Suprapubic skin (tissue), 4 donors: ENCODE measurements around the gene C2orf66. TPM values are rescaled to one million over a fixed set of nuclear protein-coding genes. Genes with fewer than 3 reads are reported as not detected.

ENCODE experiments used
- DNase-seq, 2 donors: peaks; one replicate each; pipeline ENCODE4 v3.0.0-alpha.2; 2019; ENCODE audit warnings: low spot score in 2 of 2
- H3K27ac ChIP-seq: fragments of 200-600 bp; sonication (generic); one replicate; pipeline ENCODE4 v1.5.1; 2019
- H3K27me3 ChIP-seq: fragments of 200-600 bp; sonication (generic); one replicate; pipeline ENCODE4 v1.5.1; 2019
- H3K36me3 ChIP-seq: fragments of 200-600 bp; sonication (generic); one replicate; pipeline ENCODE4 v1.5.1; 2019
- H3K4me1 ChIP-seq: fragments of 200-600 bp; sonication (generic); one replicate; pipeline ENCODE4 v1.5.1; 2019
- H3K4me3 ChIP-seq: fragments of 200-600 bp; sonication (generic); one replicate; pipeline ENCODE4 v1.5.1; 2019; ENCODE audit warnings: mild to moderate bottlenecking
- H3K9me3 ChIP-seq: fragments of 200-600 bp; sonication (generic); one replicate; pipeline ENCODE4 v1.5.1; 2019
- EP300 ChIP-seq: sonication (generic); formaldehyde crosslinking; IDR thresholded peaks from one replicate; pipeline ENCODE4 v1.6.1; 2017; ENCODE audit warnings: antibody characterized with exemption
- POLR2A ChIP-seq, 2 donors: fragments of 450-650 bp; IDR thresholded peaks; one replicate each; pipeline ENCODE4 v1.6.1; 2017; ENCODE audit warnings: antibody characterized with exemption in 2 of 2, mild to moderate bottlenecking in 2 of 2, moderate library complexity in 2 of 2
- POLR2AphosphoS5 ChIP-seq, 3 donors: sonication (generic); formaldehyde crosslinking; IDR thresholded peaks; one replicate each; pipeline ENCODE4 v1.6.1; 2017; ENCODE audit warnings: antibody characterized with exemption in 3 of 3
- WGBS: methylation state at CpG from one replicate; pipeline ENCODE4 v1.1.5; 2018; 5-methylcytosine and 5-hydroxymethylcytosine counted together
- total RNA-seq, 4 donors: library from RNA; depleted of rRNA; stranded (reverse); fragments of >200 nt; gene quantifications; one replicate each; pipeline ENCODE4 v1.1.0, GENCODE V29; 2016
- TF ChIP-seq, protein P1 (sequence below), 2 donors: fragments of 200-600 bp in 1 of 2; fragments of 450-650 bp in 1 of 2; sonication (generic) in 1 of 2; IDR thresholded peaks; one replicate each; pipeline ENCODE4 v1.5.1; 2016 to 2019; ENCODE audit warnings: antibody characterized with exemption in 2 of 2, mild to moderate bottlenecking in 1 of 2, moderate library complexity in 1 of 2

Gene C2orf66
- total RNA-seq, 4 donors from 2014 or later: not detected

DNA sequence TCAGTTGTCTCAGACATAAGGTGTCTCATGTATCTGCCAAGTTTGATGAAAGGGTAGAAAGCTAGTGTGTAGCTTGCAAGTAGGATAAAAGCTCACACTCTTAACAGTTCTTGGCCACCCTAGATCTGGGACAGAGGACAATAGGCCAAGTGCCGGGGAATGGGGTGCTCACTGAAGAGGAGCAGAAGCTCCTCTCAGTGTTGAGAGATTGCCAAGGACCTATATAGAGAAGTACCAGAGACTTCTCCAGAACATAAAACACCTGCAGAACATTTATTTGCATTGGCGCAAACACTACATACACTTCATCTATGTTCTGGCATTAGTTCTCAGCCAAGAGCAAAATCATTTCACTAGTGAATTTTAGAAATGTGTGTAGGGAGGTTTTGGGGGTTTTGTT lies 6.8 kb downstream of the C2orf66 start:
- WGBS: 54% methylated on average over 2 of the region's 2 CpGs

DNA sequence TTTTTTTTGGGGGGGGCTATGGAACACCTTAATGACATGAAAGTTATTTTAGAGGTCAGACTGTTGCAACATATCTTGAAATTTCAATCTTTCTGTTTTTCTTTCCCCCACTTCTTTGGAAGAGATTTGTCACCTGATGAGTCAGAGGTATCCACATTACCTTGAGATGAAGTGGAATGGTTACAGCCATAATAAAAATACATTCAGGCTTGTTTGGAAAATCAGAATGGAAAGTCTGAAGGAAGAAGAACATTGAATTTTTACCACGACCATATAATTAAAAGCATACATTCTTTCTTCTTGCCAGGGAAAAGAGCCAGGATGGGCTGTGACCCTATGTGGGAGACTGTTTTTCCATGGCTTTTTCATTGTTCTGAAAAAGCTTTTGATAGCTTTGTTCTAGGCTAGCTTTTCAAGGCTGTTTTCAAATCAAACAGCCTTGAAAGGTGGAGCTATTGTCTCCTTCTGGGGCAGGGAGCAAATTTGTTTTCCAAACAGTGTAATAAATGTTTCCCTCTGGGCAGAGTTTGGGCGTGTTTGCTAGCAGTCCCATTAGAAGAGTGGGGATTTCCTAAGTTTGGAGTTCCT lies 7.4 kb downstream of the C2orf66 start:
- Histone ChIP-seq H3K36me3 (peaks cover 8% of the 10 kb centered on the region), H3K27me3 (no peaks in the 10 kb centered on the region), H3K4me1 (peaks cover 19% of the 10 kb centered on the region), H3K9me3 (no peaks in the 10 kb centered on the region), H3K4me3 (no peak overlapping the region), H3K27ac (no peak overlapping the region)
- TF ChIP-seq POLR2A (IDR thresholded peaks at IDR 0.05) (no peak), EP300 (no peak), POLR2AphosphoS5 (IDR thresholded peaks at IDR 0.05) (no peak)
- TF ChIP-seq, protein P1, sequence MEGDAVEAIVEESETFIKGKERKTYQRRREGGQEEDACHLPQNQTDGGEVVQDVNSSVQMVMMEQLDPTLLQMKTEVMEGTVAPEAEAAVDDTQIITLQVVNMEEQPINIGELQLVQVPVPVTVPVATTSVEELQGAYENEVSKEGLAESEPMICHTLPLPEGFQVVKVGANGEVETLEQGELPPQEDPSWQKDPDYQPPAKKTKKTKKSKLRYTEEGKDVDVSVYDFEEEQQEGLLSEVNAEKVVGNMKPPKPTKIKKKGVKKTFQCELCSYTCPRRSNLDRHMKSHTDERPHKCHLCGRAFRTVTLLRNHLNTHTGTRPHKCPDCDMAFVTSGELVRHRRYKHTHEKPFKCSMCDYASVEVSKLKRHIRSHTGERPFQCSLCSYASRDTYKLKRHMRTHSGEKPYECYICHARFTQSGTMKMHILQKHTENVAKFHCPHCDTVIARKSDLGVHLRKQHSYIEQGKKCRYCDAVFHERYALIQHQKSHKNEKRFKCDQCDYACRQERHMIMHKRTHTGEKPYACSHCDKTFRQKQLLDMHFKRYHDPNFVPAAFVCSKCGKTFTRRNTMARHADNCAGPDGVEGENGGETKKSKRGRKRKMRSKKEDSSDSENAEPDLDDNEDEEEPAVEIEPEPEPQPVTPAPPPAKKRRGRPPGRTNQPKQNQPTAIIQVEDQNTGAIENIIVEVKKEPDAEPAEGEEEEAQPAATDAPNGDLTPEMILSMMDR (IDR thresholded peaks at IDR 0.05): no peak
- no peak for DNase-seq
- WGBS: 8% methylated on average over 2 of the region's 2 CpGs

More for the DNA sequence above, 6.8 kb downstream of the C2orf66 start:
- H3K27me3 ChIP-seq: no peaks in the 10 kb centered on the region
- TF ChIP-seq, protein P1 (IDR thresholded peaks at IDR 0.05): no peak
- no peak for TF ChIP-seq EP300
- no peak for TF ChIP-seq POLR2AphosphoS5 (IDR thresholded peaks at IDR 0.05)
- H3K4me1 ChIP-seq: peaks cover 19% of the 10 kb centered on the region
- no peak overlapping the region for H3K4me3 ChIP-seq
- no peak overlapping the region for H3K27ac ChIP-seq
- no peaks in the 10 kb centered on the region for H3K9me3 ChIP-seq
- H3K36me3 ChIP-seq: peaks cover 2% of the 10 kb centered on the region
- no peak for DNase-seq

DNA sequence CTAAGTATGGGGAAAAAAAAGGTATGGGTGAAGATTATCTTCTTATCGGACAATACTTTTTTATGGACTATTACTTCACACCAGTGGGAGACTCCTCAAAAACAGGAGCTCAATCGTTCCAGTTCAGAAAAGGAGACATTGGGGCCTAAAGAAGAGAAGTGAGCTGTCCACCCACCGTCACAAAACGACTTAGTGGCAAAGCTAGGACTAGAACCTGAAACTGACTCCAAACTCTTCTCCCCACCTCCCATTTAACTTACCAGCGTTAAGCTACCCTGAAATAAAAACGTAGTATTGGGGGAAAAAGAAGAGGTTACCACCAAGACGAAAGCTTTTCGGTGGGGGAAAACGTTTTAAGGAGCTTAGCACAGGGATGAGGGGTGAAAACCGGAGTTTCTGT lies 10.2 kb downstream of the C2orf66 start:
- H3K27ac ChIP-seq: peak overlapping the region; percentile 57
- peaks cover 19% of the 10 kb centered on the region for H3K4me1 ChIP-seq
- no peaks in the 10 kb centered on the region for H3K9me3 ChIP-seq
- H3K27me3 ChIP-seq: no peaks in the 10 kb centered on the region
- no peak for DNase-seq
- 8% methylated on average over 10 of the region's 10 CpGs for WGBS
- H3K4me3 ChIP-seq: peak overlapping the region; percentile 68
- TF ChIP-seq POLR2A (IDR thresholded peaks at IDR 0.05) (no peak), EP300 (no peak), POLR2AphosphoS5 (IDR thresholded peaks at IDR 0.05) (no peak)
- TF ChIP-seq, protein P1 (IDR thresholded peaks at IDR 0.05): no peak
- H3K36me3 ChIP-seq: peaks cover 32% of the 10 kb centered on the region

DNA sequence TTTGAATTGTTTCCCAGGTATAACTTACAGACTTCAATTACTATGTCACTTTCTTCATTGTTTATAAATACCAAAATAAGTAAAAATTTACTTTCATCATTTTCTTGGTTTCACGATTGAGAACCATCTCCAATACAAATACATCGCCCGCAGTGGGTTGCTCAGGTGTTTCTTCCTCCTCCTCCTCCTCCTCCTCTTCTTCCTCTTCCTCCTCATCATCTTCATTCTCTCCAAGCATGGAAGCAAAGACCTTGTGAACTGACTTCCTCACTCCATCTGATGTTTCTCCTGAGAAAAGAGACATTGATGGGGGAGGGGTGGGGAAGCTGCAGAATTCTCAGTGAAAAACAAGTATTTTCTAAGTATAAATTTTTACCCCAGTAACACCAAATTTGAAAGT lies 16.3 kb downstream of the C2orf66 start:
- no peak overlapping the region for H3K4me3 ChIP-seq
- H3K36me3 ChIP-seq: peaks cover 88% of the 10 kb centered on the region
- no peak for TF ChIP-seq POLR2A (IDR thresholded peaks at IDR 0.05)
- TF ChIP-seq POLR2AphosphoS5 (IDR thresholded peaks at IDR 0.05): no peak
- no peak for TF ChIP-seq EP300
- TF ChIP-seq, protein P1 (IDR thresholded peaks at IDR 0.05): no peak
- H3K9me3 ChIP-seq: no peaks in the 10 kb centered on the region
- peaks cover 3% of the 10 kb centered on the region for H3K4me1 ChIP-seq
- no peak overlapping the region for H3K27ac ChIP-seq
- WGBS: 93% methylated on average over 3 of the region's 3 CpGs
- H3K27me3 ChIP-seq: no peaks in the 10 kb centered on the region
- DNase-seq: no peak

DNA sequence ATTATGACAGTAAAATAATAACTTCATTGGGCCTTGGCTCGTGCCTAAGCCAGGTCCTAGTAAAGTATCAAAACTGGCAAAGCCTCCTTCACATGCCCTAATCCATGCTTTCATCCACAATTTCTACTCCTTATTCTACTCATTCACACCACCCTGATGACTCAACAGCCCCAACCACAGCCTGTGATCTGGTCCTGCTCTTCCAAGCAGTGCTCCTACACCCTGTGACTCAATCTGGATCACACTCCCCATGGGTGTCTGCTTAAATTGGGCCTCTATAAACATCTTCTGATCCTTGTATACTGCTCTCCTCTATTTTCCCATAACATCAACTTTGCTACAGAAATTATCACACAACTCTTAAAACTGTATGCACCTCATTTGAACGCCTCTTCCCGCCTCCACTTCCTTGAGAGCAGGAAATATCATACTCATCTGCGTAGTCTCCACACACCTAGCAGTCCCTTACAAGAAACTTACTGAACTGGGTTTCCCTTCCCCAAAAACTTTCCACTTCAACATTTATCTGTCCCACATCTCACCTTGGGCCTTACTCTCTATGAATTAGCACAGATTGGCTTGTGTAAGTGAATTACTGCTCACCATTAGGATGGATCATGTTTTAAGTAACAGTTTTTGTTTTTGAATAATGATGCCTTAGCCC lies 25.6 kb downstream of the C2orf66 start:
- no peaks in the 10 kb centered on the region for H3K4me1 ChIP-seq
- peaks cover 96% of the 10 kb centered on the region for H3K36me3 ChIP-seq
- H3K27me3 ChIP-seq: no peaks in the 10 kb centered on the region
- H3K9me3 ChIP-seq: no peaks in the 10 kb centered on the region
- no peak overlapping the region for H3K4me3 ChIP-seq
- no peak for DNase-seq
- 94% methylated on average over 4 of the region's 4 CpGs for WGBS
- TF ChIP-seq, protein P1 (IDR thresholded peaks at IDR 0.05): no peak
- TF ChIP-seq POLR2AphosphoS5 (IDR thresholded peaks at IDR 0.05): no peak
- no peak for TF ChIP-seq EP300
- TF ChIP-seq POLR2A (IDR thresholded peaks at IDR 0.05): no peak
- H3K27ac ChIP-seq: no peak overlapping the region
